CD4-positive, alpha-beta T cell (primary cell): ENCODE data around the gene F2RL2. TPM values are rescaled to one million over a fixed set of nuclear protein-coding genes. Genes with fewer than 3 reads are reported as not detected.
A peak's percentile ranks its signal among the peaks of the same experiment; 100 is the strongest.
"Not testable (repeated sequence)": the region's sequence is repeated elsewhere in the genome, so short reads cannot be mapped to it uniquely, and the experiment has no call there.

Experiments
- ATAC-seq: fragments of 200-7000 bp; cut with Tn5 transposase; one replicate; pipeline ENCODE4 v1.10.0; 2022; ENCODE audit warnings: mild to moderate bottlenecking; ENCODE audit not compliant: poor library complexity
- CTCF ChIA-PET: fragments of 350-600 bp; sonication (Branson Sonifier 250); formaldehyde crosslinking; loops from one replicate; lab custom pipeline; 2021; ENCODE audit warnings: antibody characterized with exemption, inconsistent platforms; lab: Charles Lee
- POLR2A ChIA-PET: fragments of 350-600 bp; sonication (Branson Sonifier 250); formaldehyde crosslinking; loops from one replicate; lab custom pipeline; 2021; ENCODE audit warnings: antibody characterized with exemption, inconsistent platforms; lab: Charles Lee
- DNase-seq, 14 experiments: peaks; one replicate each; pipeline ENCODE4 v3.0.0-alpha.2; 2013 to 2020; ENCODE audit warnings: mixed read lengths in 2 of 14
- H3K27ac ChIP-seq, 2 donors: one replicate each; pipeline versions ENCODE4 v1.5.1 to v1.7.0; 2013; ENCODE audit warnings: low read length in 2 of 2, low read depth in 1 of 2, mild to moderate bottlenecking in 1 of 2
- H3K27me3 ChIP-seq, 2 experiments: 1 replicate in 1 of 2; 2 replicates in 1 of 2; pipeline versions ENCODE4 v1.6.1 to v1.7.0; 2013; ENCODE audit warnings: low read length in 2 of 2, control low read depth in 1 of 2, mild to moderate bottlenecking in 1 of 2, moderate library complexity in 1 of 2; ENCODE audit not compliant: insufficient read depth in 2 of 2, control insufficient read depth in 1 of 2
- H3K36me3 ChIP-seq: one replicate; pipeline ENCODE4 v1.6.1; 2013; ENCODE audit warnings: low read length, control low read depth; ENCODE audit not compliant: insufficient read depth
- H3K4me1 ChIP-seq: one replicate; pipeline ENCODE4 v1.6.1; 2013; ENCODE audit warnings: low read length, control low read depth; ENCODE audit not compliant: insufficient read depth
- H3K4me3 ChIP-seq: one replicate; pipeline ENCODE4 v1.5.1; 2013; ENCODE audit warnings: mild to moderate bottlenecking, low read length, moderate library complexity
- H3K9me3 ChIP-seq, 2 experiments: 1 replicate in 1 of 2; 2 replicates in 1 of 2; pipeline versions ENCODE4 v1.6.1 to v1.7.0; 2013; ENCODE audit warnings: low read length in 2 of 2, mild to moderate bottlenecking in 2 of 2, control low read depth in 1 of 2, moderate library complexity in 1 of 2; ENCODE audit not compliant: control insufficient read depth in 1 of 2, insufficient read depth in 1 of 2
- H3K27ac Mint-ChIP-seq: one replicate; pipeline ENCODE4 v1.8.0; 2020; ENCODE audit warnings: mixed read lengths
- H3K27me3 Mint-ChIP-seq: one replicate; pipeline ENCODE4 v1.8.0; 2021; ENCODE audit warnings: mixed read lengths
- H3K36me3 Mint-ChIP-seq: one replicate; pipeline ENCODE4 v1.8.0; 2021; ENCODE audit warnings: low read depth, mixed read lengths
- H3K4me1 Mint-ChIP-seq: one replicate; pipeline ENCODE4 v1.8.0; 2021; ENCODE audit warnings: low read depth, mixed read lengths
- H3K4me3 Mint-ChIP-seq: one replicate; pipeline ENCODE4 v1.8.0; 2020; ENCODE audit warnings: mild to moderate bottlenecking, mixed read lengths
- H3K9me3 Mint-ChIP-seq: one replicate; pipeline ENCODE4 v1.8.0; 2020; ENCODE audit warnings: mixed read lengths
- intact Hi-C, 2 experiments: fragments of 100-400 bp; cut with DNase I in 1 of 2; cut with micrococcal nuclease in 1 of 2; formaldehyde crosslinking; loops; one replicate each; pipeline versions ENCODE4 v1.15.1 to v1.9.0; 2023 to 2025; cut with DNase I, micrococcal nuclease
- total RNA-seq, 174 experiments: library from RNA in 2 of 174; stranded (reverse) in 2 of 174; gene quantifications; one replicate each; pipeline ENCODE4 v1.2.3 and lab custom pipeline; 2021 to 2026
- TF ChIP-seq, protein P1 (sequence below): fragments of 200-600 bp; IDR thresholded peaks from one replicate; pipeline ENCODE4 v1.8.0; 2022; ENCODE audit warnings: antibody characterized with exemption, mild to moderate bottlenecking

Gene F2RL2
- total RNA-seq, 2 experiments from 2014 or later: not detected

DNA sequence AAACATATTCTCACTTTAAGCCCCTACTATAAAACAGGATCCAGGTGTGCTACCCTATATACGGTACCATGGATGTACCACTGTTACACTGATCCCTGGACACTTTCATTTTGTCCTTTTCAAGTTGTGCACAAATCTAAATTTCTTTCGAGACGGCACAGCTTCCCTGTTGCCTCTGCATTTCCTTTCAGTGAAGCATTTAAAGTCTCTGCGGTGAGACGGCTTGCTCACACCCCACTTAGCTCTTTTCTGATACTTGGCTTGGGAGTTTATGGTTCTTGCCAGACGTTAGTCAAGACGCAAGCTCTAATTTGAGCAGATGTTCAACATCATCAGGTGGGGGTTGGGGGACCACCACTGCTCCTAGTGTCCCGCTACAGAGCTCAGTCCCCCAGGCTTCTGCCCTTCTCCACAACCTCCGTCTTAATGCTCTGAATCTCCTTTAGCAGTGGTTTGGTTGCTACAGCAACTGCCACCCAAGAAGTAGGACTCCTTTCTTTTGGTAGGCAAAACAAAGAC is 15.8 kb downstream of the F2RL2 start:
- DNase-seq (peak in 2 of 14 experiments; percentile 5 to 26), ATAC-seq (peak; percentile 67)
- intact Hi-C loops: loop anchor here in 1 of 2 experiments (10.0 kb wide), 1 partner anchor 407 kb away; no protein-coding TSS in a partner anchor
- Histone ChIP-seq H3K27me3 (no peaks in the 10 kb centered on the region), H3K4me3 (no peak overlapping the region), H3K36me3 (peaks cover 76% of the 10 kb centered on the region), H3K27ac (peak overlapping the region in 1 of 2 donors; percentile 33), H3K4me1 (no peaks in the 10 kb centered on the region), H3K9me3 (no peaks in the 10 kb centered on the region)
- TF ChIP-seq, protein P1, sequence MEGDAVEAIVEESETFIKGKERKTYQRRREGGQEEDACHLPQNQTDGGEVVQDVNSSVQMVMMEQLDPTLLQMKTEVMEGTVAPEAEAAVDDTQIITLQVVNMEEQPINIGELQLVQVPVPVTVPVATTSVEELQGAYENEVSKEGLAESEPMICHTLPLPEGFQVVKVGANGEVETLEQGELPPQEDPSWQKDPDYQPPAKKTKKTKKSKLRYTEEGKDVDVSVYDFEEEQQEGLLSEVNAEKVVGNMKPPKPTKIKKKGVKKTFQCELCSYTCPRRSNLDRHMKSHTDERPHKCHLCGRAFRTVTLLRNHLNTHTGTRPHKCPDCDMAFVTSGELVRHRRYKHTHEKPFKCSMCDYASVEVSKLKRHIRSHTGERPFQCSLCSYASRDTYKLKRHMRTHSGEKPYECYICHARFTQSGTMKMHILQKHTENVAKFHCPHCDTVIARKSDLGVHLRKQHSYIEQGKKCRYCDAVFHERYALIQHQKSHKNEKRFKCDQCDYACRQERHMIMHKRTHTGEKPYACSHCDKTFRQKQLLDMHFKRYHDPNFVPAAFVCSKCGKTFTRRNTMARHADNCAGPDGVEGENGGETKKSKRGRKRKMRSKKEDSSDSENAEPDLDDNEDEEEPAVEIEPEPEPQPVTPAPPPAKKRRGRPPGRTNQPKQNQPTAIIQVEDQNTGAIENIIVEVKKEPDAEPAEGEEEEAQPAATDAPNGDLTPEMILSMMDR: no peak
- Mint-ChIP-seq H3K27me3 (no peaks in the 10 kb centered on the region), H3K4me3 (peak overlapping the region; percentile 52), H3K27ac (peak overlapping the region; percentile 87), H3K36me3 (peaks cover 92% of the 10 kb centered on the region), H3K9me3 (no peaks in the 10 kb centered on the region), H3K4me1 (peaks cover 23% of the 10 kb centered on the region)
- ChIA-PET POLR2A (no interaction called here), CTCF (interaction anchor here (1.4 kb wide), 1 partner anchor 167 kb away, joined by 4 read pairs; no protein-coding TSS in a partner anchor)

DNA sequence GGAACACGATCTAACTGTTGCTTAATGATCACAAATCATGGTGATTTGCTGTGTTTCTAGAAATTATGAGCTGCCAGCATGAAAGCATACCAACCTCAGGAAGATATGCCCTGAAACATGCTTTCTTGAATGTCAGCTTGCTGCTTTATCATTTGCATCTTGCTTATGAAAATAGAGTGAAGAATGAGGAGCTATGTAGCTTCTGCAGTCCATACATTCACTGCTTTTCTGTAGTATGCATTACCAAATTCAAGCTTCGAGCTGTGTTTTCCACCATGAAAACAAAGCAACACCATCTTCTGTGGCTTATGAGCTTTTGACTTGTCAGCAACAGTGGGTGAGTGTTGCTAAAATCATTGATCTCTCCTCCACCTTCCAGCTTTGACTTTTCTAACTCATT is 16.5 kb downstream of the F2RL2 start:
- H3K36me3 Mint-ChIP-seq: peaks cover 94% of the 10 kb centered on the region
- Histone ChIP-seq H3K27me3 (no peaks in the 10 kb centered on the region), H3K36me3 (peaks cover 75% of the 10 kb centered on the region), H3K4me1 (no peaks in the 10 kb centered on the region), H3K27ac (no peak overlapping the region), H3K4me3 (no peak overlapping the region), H3K9me3 (no peaks in the 10 kb centered on the region)
- H3K4me3 Mint-ChIP-seq: peak overlapping the region; percentile 52
- TF ChIP-seq, protein P1: no peak
- peak overlapping the region; percentile 87 for H3K27ac Mint-ChIP-seq
- H3K9me3 Mint-ChIP-seq: no peaks in the 10 kb centered on the region
- ChIA-PET POLR2A (interaction anchor here (1.0 kb wide), 1 partner anchor 60 kb away, joined by 3 read pairs; no protein-coding TSS in a partner anchor), CTCF (interaction anchor here (1.4 kb wide), 1 partner anchor 168 kb away, joined by 4 read pairs; no protein-coding TSS in a partner anchor)
- DNase-seq (no peak), ATAC-seq (peak; percentile 19)
- intact Hi-C loops: loop anchor here in 1 of 2 experiments (10.0 kb wide), 1 partner anchor 408 kb away; no protein-coding TSS in a partner anchor
- peaks cover 29% of the 10 kb centered on the region for H3K4me1 Mint-ChIP-seq
- no peaks in the 10 kb centered on the region for H3K27me3 Mint-ChIP-seq

DNA sequence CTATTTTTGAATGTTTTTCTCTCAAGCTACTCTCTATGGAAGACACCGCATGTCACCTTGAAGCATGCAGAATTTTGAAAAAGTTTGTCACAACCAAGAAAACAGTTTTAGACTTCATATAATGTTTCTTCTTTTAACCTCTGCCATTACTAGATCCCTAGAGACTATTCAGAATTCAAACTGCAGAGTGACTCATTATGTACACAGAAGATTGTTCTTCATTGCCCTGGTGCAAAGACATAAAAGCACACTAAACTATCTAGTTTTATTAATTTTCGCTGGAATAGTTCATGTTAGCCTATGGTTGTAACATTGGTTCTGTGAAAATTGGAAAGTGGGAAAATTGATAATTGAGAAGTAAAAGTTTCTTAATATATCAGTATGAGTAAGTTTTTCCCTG is 18.4 kb downstream of the F2RL2 start:
- peaks cover 92% of the 10 kb centered on the region for H3K36me3 Mint-ChIP-seq

DNA sequence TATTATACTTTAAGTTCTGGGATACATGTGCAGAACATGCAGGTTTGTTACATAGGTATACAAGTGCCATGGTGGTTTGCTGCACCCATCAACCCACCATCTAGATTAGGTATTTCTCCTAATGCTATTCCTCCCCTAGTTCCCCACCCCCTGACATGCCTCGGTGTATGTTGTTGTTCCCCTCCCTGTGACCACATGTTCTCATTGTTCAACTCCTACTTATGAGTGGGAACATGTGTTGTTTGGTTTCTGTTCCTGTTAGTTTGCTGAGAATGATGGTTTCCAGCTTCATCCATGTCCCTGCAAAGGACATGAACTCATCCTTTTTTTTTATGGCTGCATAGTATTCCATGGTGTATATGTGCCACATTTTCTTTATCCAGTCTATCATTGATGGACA is 19.2 kb downstream of the F2RL2 start:
- H3K27me3 Mint-ChIP-seq, H3K27ac ChIP-seq, ATAC-seq, POLR2A ChIA-PET, H3K9me3 ChIP-seq, H3K4me3 ChIP-seq, DNase-seq, H3K4me3 Mint-ChIP-seq, H3K27ac Mint-ChIP-seq, H3K27me3 ChIP-seq, H3K9me3 Mint-ChIP-seq, H3K4me1 ChIP-seq: not testable (repeated sequence)
- intact Hi-C loops: loop anchor here (5.0 to 10.0 kb wide), 2 partner anchors 38 to 411 kb away; no protein-coding TSS in a partner anchor
- CTCF ChIA-PET: interaction anchor here (1.2 kb wide), 1 partner anchor 171 kb away, joined by 4 read pairs; no protein-coding TSS in a partner anchor
- Mint-ChIP-seq H3K4me1 (peaks cover 27% of the 10 kb centered on the region), H3K36me3 (peaks cover 92% of the 10 kb centered on the region)
- H3K36me3 ChIP-seq: peaks cover 77% of the 10 kb centered on the region

More for the DNA sequence above, 18.4 kb downstream of the F2RL2 start:
- DNase-seq (no peak), ATAC-seq (no peak)
- Histone ChIP-seq H3K4me1 (no peaks in the 10 kb centered on the region), H3K27ac (no peak overlapping the region), H3K9me3 (no peaks in the 10 kb centered on the region), H3K27me3 (no peaks in the 10 kb centered on the region), H3K36me3 (peaks cover 76% of the 10 kb centered on the region), H3K4me3 (no peak overlapping the region)
- Mint-ChIP-seq H3K4me1 (peaks cover 29% of the 10 kb centered on the region), H3K4me3 (no peak overlapping the region), H3K27ac (no peak overlapping the region), H3K27me3 (no peaks in the 10 kb centered on the region), H3K9me3 (no peaks in the 10 kb centered on the region)
- intact Hi-C loops: loop anchor here (5.0 to 10.0 kb wide), 2 partner anchors 37 to 410 kb away; no protein-coding TSS in a partner anchor
- POLR2A ChIA-PET: no interaction called here
- CTCF ChIA-PET: interaction anchor here (1.2 kb wide), 1 partner anchor 170 kb away, joined by 4 read pairs; no protein-coding TSS in a partner anchor
- TF ChIP-seq, protein P1: no peak
